Measurements from ENCODE around the gene CCDC32.

Gene CCDC32

DNA sequence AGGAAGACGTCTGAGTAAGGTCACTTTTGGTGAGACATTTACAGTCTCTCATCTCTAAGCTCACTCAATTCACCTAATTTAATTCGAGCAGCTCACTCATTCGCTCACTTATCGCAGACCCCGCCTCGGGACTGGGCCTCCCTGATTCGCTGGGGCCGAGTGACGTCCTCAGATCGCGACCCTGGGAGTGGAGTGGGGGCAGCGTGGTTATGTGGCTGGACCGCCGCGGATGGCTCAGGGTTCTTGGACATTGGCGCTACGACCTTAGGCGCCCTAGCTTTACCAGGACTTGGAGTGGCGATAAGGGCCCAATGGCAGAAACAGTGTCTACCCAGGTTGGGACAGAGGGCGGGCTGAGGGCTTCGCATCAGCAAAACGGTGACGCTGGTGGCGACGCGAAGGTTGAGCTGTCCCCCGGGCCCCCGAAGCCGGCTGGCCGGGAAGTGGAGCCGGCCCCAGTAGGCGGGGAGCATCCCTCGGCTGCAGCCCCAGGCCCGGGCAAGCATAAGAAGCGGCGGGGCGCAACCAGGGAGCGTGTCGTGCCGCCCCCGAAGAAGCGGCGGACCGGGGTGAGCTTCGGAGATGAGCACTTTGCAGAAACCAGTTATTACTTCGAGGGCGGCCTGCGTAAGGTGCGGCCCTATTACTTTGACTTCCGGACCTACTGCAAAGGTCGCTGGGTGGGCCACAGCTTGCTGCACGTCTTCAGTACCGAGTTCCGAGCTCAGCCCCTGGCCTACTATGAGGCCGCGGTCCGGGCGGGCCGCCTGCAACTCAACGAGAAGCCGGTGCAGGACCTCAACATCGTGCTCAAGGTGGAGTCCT is 4.5 kb upstream of the CCDC32 start, which contains the start of gene RPUSD2:
Gene RPUSD2 (plus strand): TSS at position 171 of the 825 bp plus-strand sequence. CDS start 39 bp downstream, at position 210.
- peak within 1 kb of the TSS; percentile 40 for H3K27ac ChIP-seq
- DNase-seq (ENCODE audit: low read depth, low spot score), result peak; percentile 44

DNA sequence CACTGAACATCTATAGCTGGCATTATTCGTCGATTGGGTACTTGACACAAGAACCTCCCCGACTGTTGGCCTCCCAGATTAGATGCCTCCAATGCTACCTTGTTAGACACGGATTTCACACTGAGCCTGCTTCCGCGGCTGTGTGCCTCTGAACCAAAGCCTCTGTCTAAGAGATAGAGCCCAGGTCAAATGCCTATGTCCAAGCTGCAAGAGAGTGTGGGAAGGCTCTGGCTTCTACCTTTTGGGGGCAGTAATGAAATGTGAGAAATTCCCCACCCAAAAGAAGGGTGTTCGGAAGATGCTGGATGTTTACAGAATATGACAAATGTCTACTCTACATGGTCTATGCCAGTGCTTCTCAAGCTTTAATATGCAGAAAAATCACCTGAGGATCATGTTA is 2.3 kb upstream of the CCDC32 start:
- no peak for DNase-seq (ENCODE audit: low read depth, low spot score)
- no peak overlapping the region for H3K27ac ChIP-seq

DNA sequence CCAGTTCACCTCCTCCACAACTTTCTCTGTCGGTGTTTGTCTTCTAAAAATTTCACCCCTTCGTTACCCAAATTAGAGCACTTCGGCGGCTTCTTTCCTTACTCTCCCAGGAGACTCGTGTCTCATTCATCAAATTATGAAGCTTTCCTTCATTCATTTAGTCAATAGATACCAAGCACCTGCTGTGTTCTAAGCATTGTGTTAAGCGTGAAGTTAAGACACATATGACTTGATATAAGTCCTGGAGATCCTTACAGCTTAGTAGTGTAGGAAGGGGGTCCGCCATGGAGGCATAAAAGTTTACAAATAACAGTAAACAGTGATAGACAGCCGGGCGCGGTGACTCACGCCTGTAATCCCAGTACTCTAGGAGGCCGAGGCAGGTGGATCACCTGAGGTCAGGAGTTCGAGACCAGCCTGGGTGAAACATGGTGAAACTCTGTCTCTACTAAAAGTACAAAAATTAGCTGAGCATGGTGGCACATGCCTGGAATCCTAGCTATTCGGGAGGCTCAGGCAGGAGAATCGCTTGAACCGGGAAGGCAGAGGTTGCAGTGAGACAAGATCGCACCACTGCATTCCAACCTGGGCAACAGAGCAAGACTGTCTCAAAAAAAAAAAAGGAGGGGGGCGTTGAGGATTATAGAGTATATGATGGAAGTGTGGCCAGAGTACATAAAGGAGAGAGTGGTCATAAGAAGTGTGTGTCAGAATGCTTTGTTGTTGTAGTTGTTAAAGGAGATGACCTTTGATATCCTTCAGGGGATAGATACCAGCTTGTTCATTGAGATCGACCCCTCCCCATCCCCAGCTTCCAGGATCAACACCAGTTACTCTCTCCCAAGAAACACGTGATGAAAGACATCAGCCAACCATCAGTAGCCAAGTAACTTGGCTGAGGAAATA is 744 bp upstream of the CCDC32 start:
- peak overlapping the region; percentile 84 for H3K27ac ChIP-seq
- no peak for DNase-seq (ENCODE audit: low read depth, low spot score)

DNA sequence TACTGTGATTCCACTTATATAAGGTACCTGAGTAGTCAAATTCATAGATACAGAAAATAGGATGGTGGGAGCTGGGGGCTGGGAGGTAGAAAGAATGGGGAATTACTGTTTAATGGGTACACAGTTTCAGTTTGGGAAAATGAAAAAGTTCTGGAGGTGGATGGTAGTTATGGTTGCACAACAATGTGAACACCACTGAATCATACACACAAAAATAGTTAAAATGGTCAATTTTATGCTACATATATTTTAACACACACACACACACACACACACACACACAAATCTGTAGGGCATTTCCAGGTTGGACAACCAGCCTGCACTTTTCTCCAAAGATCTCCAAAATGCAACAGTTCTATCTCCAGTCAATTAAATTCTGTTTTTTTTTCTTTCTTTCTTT is 1.4 kb downstream of the CCDC32 start:
- no peak for DNase-seq (ENCODE audit: low read depth, low spot score)
- H3K27ac ChIP-seq, result no peak overlapping the region

DNA sequence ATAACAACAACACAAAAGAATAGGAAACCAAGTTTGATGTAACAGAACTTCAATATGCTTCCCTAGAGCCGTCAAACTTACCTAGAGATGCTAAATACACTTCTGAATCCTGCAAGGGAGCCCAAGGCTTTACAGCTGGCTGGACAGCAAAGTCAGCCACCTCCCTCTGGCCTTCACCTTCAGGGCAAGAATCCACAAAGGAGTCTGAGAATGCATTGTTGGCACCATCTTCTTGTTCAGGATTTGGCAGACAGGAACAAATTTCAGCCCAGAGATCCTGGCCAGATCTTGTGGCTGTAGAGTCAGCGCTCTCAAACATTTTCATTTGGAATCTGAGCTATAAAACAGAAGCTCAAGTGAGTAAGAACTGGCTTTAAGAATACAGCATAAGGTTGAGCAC is 2.2 kb downstream of the CCDC32 start:
- no peak for DNase-seq (ENCODE audit: low read depth, low spot score)
- no peak overlapping the region for H3K27ac ChIP-seq

DNA sequence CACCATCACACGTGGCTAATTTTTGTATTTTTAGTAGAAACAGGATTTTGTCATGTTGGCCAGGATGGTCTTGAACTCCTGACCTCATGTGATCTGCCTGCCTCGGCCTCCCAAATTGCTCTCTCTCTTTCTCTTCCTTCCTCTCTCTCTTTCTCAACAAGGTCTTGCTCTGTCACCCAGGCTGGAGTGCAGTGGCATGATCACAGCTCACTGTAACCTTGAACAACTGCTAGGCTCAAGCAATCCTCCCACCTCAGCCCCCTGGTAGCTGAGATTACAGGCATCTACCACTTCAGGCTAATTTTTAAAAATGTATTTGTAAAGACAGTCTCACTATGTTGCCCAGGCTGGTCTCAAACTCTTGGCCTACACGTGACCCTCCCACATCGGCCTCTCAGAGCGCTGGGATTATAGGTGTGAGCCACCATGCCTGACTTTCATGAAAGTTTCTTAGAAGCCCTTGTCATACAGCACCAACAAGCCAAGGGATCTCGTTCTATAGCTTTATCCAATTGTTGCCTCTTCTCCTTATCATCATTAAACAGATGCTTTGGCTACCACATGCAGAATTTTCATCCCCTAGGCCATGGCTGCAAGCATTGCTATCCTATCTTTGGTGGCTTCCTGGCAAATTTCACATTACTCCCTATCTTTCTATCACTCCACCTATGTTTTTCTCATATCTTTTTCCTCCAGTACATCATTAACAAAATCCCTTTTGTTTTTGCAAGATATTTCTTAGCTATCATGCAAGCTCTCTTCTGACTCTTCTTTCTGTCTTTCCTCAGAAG is 5.7 kb downstream of the CCDC32 start:
- no peak overlapping the region for H3K27ac ChIP-seq
- no peak for DNase-seq (ENCODE audit: low read depth, low spot score)

DNA sequence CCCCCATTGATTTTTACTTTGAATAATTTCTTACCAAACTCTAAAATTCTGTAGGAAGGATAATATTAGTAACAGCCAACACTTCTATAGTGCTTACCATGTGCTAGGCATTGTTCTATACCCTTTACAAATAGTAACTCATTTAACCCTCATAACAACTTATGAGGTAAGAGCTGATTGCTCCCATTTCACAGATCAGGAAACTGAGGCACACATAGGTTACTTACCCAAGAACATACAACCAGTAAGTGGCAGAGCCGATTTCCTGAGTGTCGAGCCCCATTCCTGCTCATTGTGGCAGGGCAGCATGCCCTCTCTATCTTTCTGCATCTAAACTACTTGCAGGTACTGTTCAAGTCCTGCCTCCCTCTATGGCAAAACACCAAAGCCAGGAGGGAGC is 9.0 kb downstream of the CCDC32 start:
- H3K27ac ChIP-seq, result no peak overlapping the region
- no peak for DNase-seq (ENCODE audit: low read depth, low spot score)

DNA sequence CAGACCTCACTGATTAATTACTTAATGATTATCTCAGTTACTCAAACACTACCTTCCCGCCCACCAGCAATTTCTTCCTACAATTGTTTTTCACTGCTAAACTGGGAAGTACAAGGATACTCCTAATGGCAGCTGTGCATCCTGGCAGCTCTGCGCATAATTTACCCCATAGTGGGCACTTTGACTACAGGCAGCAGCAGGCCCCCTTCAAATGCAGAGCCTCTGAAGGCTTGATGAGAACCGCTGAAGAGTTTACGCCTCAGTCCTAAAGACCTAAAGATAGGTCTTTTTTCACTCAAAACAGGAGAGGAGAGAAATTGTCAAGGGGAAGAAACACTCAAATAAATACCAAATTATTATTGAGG is 10.7 kb downstream of the CCDC32 start:
- no peak overlapping the region for H3K27ac ChIP-seq
- DNase-seq (ENCODE audit: low read depth, low spot score), result no peak

DNA sequence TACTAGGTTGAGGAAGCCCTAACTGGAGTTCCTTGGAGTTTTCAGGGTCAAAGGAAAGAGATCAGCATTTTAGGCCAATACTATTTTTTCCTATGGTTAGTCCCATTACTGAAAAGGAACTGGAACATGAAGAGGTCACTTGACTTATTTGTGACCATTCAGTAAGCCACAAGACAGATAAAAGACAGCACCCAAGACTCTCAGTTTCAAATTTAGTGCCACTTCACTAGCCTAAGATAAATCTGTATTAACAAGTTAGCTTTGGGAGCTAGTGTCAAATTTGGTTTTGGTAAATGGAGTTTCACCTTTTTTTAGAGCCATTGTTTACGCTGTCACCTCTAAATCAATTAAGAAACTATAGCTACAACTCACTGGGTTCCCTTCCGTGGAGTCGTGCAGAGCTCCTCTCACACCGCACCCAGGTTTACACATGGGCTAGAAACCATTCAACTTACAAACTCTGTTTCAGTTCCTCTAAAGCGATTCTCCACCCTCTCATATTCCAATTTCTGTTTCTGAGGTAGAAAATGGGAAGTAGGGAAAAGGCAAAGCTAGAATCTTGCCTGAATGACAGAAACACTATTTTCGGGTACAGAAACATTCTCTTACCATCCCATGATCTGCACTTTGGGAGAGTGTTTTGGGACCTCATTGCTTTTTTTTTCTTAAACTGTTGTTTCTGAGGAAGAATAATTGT is 14.4 kb downstream of the CCDC32 start:
- H3K27ac ChIP-seq, result no peak overlapping the region
- no peak for DNase-seq (ENCODE audit: low read depth, low spot score)

DNA sequence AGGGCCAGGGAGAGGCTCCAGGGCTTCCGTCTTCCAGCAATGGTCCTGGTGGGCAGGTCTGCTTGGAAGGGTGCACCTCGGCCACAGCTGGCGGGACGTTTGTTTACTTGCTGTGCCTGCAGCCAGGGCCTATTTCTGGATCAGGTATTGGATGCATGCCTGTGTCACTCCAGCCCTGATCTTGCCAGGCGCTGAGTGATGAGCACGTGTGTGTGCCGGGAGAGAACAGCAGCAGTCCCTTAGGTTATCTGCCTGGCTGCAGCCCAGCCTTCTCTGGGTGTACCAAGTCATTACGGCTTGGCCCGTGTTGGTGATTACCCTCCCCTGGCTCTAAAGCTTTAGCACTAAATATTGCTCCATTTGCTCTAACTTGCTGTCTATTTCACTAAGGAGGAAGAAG is 14.9 kb downstream of the CCDC32 start:
- H3K27ac ChIP-seq, result no peak overlapping the region
- no peak for DNase-seq (ENCODE audit: low read depth, low spot score)

DNA sequence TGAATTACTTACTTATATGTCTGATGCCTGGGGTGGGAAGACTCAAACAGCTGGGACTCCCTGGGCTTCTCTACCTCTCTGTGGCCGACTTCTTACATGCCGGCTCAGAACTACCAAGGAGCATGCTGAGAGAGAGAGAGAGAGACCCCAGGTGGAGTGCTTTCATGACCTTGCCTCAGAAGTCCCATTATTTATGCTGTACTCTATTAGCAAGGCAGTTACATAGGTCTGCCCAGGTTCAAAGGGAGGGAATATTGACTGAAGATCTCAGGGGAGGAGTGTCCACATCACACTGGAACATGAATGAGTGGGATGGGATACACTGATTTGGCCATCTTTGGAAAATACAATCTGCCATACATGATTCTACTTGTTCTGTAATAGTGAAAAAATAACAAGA is 16.2 kb downstream of the CCDC32 start:
- H3K27ac ChIP-seq, result no peak overlapping the region

DNA sequence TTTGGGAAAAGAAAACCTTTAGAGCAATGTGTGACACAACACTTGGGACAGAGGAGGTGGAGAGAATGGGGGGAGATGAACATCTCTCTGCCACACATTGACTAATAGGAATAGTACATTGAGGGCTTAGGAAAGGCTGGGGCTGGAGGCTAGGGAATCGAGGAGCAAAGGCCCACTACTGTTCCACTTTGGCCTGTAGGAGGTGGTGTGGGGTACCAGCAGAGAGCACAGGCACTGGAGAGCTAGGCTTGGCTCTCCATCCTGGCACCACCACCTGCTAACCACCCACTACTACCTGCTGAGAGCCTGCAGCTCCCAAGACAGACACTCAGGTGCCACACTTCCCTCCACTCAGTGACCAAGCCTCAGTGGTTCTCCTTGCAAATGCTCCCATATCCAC is 19.4 kb downstream of the CCDC32 start:
- DNase-seq (ENCODE audit: low read depth, low spot score), result no peak

More for the DNA sequence above, 16.2 kb downstream of the CCDC32 start:
- DNase-seq (ENCODE audit: low read depth, low spot score), result no peak

DNA sequence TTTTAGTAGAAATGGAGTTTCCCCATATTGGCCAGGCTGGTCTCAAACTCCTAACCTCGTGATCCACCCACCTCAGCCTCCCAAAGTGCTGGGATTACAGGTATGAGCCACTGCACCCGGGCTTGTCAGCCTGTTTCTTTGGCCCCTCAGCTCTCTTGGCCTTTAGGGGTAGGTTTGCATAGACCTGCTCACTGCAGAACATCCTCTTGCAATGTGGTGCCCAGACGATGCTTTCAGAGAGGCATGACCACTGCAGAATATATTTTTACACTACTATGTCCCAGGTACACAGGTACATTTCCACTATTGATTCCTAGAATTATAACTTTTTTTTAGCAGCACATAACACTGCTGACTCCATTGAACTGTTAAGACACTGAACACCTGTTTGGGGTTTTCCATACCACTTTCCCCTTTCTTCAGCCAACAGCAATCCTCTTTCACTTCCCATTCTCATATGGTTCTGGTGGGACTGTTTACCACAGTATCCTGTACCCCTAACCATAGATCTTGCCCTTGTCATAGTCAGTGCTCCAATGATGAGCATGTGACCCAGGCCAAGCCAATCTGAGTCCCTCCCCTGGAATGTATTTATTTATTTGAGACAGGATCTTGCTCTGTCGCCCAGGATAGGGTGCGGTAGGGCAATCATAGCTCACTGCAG is 21.1 kb downstream of the CCDC32 start:
- DNase-seq (ENCODE audit: low read depth, low spot score), result no peak
- no peak overlapping the region for H3K27ac ChIP-seq

More for the DNA sequence above, 19.4 kb downstream of the CCDC32 start:
- H3K27ac ChIP-seq, result no peak overlapping the region

DNA sequence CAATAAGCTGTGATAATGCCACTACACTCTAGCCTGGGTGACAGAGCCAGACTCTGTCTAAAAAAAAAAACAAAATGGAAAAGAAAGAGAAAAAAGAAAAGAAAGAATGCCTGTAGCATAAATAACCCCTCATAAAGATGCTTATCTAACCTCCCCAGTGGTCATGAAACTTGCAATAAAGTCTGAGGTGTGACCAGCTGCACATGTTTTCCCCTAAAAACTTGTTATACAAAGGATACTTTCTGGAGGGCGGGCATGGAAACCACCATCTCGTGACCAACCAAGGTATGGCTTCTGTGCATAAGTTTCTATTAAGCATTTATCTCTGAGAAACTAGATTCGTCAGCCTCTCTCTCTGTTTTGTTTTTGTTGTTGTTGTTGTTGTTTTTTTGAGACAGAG is 21.8 kb downstream of the CCDC32 start:
- DNase-seq (ENCODE audit: low read depth, low spot score), result no peak
- no peak overlapping the region for H3K27ac ChIP-seq

DNA sequence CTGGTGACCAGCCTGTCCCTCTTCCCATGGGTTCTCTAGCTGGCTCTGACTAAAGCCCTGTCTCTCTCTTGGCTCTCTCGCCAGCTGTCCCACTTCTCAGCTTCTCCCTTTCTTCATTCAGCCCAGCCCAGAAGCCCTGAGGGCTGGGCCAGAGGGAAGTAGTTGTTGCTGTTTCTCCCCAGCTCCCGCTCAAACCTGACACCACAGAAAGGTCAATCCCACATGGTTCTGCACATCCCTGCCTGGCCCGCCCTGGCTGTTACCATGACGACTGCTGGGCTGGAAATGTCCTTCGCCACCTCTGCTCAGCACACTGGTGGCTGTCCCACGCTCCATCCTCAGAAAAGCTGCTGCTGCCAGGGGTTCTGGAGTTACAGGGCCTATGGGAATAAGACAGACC is 25.9 kb downstream of the CCDC32 start:
- H3K27ac ChIP-seq, result no peak overlapping the region
- DNase-seq (ENCODE audit: low read depth, low spot score), result no peak

DNA sequence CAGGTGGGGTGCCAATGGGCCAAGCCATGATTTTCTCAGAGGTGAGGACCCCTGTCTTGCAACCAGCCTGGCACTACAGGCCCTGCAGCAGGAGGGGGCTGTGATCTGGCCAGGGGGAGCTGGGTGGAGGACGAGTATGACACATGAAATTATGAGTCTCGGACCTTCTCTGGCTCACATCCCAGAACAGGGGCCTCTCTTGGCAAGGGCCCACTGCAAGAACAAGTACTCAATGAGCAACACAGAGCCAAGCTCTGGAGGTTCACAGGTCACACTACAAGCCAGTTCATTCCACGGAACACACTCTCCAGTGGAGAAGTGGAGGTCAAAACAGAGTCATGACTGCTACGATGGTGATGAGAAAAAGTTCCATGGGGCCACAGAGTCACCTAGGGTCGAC is 28.3 kb downstream of the CCDC32 start:
- no peak for DNase-seq (ENCODE audit: low read depth, low spot score)

DNA sequence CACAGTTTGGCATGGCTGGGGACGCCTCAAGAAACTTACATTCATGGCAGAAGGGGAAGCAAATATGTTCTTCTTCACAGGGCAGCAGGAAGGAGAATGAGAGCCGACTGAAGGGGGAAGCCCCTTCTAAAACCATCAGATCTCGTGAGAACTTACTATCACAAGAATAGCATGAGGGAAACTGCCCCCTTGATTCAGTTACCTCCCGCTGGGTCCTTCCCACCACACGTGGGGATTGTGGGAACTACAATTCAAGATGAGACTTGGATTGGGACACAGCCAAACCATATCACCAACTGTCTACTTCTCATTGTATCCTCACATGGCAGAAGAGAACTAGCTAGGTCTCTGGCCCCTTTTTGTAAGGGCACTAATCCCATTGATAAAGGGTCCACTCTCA is 30.5 kb downstream of the CCDC32 start:
- no peak overlapping the region for H3K27ac ChIP-seq
- no peak for DNase-seq (ENCODE audit: low read depth, low spot score)

More for the DNA sequence above, 28.3 kb downstream of the CCDC32 start:
- H3K27ac ChIP-seq, result no peak overlapping the region

DNA sequence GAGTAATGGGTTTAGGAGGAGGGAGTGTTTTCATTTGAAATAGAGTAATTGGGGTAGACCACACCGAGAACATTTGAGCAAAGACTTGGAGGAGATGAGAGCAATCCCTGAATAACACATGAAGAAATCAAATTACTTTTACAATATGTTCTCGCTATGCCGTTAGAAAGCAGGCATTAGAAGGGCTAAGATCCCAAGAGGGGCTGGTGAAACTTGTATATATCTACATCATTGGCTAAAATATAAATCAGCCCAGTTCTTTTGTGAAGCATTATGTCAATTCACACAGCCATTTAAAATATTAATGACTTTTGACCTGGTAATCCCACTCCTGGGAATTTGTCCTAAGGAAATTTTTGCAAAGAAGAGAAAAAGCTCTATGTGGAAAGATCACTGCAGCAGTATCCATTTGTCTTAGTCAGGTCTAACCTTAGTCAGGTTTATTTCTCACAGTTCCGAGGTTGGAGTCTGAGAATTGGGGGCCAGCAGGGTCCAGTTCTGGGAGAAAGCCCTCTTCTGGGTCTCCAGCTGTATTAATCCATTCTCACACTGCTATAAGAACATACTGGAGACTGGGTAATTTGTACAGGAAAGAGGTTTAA is 31.0 kb downstream of the CCDC32 start:
- H3K27ac ChIP-seq, result no peak overlapping the region
- DNase-seq (ENCODE audit: low read depth, low spot score), result no peak

DNA sequence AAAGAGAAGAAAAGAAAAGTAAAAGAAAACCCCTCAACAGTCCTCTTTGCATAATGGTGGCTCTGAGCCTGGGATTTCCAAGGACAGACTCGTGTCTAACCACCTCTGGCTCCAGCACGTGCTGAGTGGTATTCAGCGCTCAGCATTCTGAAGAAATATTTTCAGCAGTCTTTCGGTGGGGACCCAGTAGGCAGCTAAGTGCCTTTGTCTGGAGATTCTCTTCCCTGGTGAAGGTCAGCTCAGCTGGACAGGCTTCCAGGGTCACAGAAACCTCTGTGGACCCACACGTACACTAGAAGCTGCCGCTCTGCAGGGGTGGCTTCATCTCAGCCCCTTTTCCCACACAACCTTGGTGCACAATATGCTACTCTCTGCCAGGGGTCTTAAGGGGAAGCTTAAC is 36.0 kb downstream of the CCDC32 start:
- H3K27ac ChIP-seq, result no peak overlapping the region
- no peak for DNase-seq (ENCODE audit: low read depth, low spot score)
